GM23248 (cell line): ENCODE measurements around the gene PRDM16. TPM values are rescaled to one million over a fixed set of nuclear protein-coding genes. Genes with fewer than 3 reads are reported as not detected.

Experiments
- DNase-seq: peaks from one replicate; pipeline ENCODE4 v3.0.0-alpha.2; 2015
- H2AFZ ChIP-seq: fragments of 200-600 bp; sonication (generic); 2 replicates; pipeline ENCODE4 v1.6.1; 2016; ENCODE audit warnings: antibody characterized with exemption
- H3F3A ChIP-seq: fragments of 200-600 bp; sonication (generic); 2 replicates; pipeline ENCODE4 v1.6.1; 2016; ENCODE audit warnings: mild to moderate bottlenecking, antibody characterized with exemption, mixed run types; ENCODE audit not compliant: insufficient read depth
- H3K27ac ChIP-seq: fragments of 200-600 bp; sonication (generic); 2 replicates; pipeline ENCODE4 v1.5.1; 2016; ENCODE audit warnings: mild to moderate bottlenecking
- H3K27me3 ChIP-seq: fragments of 200-600 bp; sonication (generic); replicated peaks from 2 replicates; pipeline ENCODE4 v1.6.1; 2016; ENCODE audit warnings: mild to moderate bottlenecking; ENCODE audit not compliant: insufficient read depth
- H3K36me3 ChIP-seq: fragments of 200-600 bp; sonication (generic); 2 replicates; pipeline ENCODE4 v1.6.1; 2016; ENCODE audit warnings: low read depth, mild to moderate bottlenecking
- H3K4me1 ChIP-seq: fragments of 200-600 bp; sonication (generic); 2 replicates; pipeline ENCODE4 v1.6.1; 2016; ENCODE audit warnings: mild to moderate bottlenecking; ENCODE audit not compliant: insufficient read depth
- H3K4me2 ChIP-seq: fragments of 200-600 bp; sonication (generic); one replicate; pipeline ENCODE4 v1.6.1; 2016; ENCODE audit warnings: mild to moderate bottlenecking; ENCODE audit not compliant: unreplicated experiment
- H3K4me3 ChIP-seq: fragments of 200-600 bp; sonication (generic); 2 replicates; pipeline ENCODE4 v1.5.1; 2016; ENCODE audit warnings: mild to moderate bottlenecking
- H3K79me2 ChIP-seq: fragments of 200-600 bp; sonication (generic); 2 replicates; pipeline ENCODE4 v1.6.1; 2016; ENCODE audit warnings: mild to moderate bottlenecking; ENCODE audit not compliant: insufficient read depth
- H3K9ac ChIP-seq: fragments of 200-600 bp; sonication (generic); 2 replicates; pipeline ENCODE4 v1.6.1; 2016; ENCODE audit warnings: mild to moderate bottlenecking
- H3K9me2 ChIP-seq: fragments of 200-600 bp; sonication (generic); 2 replicates; pipeline ENCODE4 v1.6.1; 2016; ENCODE audit warnings: mixed run types, mild to moderate bottlenecking, moderate library complexity; ENCODE audit not compliant: insufficient read depth
- H3K9me3 ChIP-seq: fragments of 200-600 bp; sonication (generic); one replicate; pipeline ENCODE4 v1.6.1; 2017; ENCODE audit warnings: low read depth
- H4K20me1 ChIP-seq: fragments of 200-600 bp; sonication (generic); 2 replicates; pipeline ENCODE4 v1.6.0; 2016; ENCODE audit not compliant: insufficient read depth
- EZH2 ChIP-seq: fragments of 200-600 bp; sonication (generic); IDR thresholded peaks from 2 replicates; pipeline ENCODE4 v1.6.1; 2018; ENCODE audit warnings: antibody characterized with exemption, mild to moderate bottlenecking; ENCODE audit not compliant: insufficient read depth, poor library complexity, severe bottlenecking
- EZH2phosphoT487 ChIP-seq: fragments of 200-600 bp; sonication (generic); IDR thresholded peaks from 2 replicates; pipeline ENCODE4 v1.6.1; 2018; ENCODE audit warnings: antibody characterized with exemption, moderate library complexity, mild to moderate bottlenecking, low read depth; ENCODE audit not compliant: insufficient read depth
- WGBS, 2 experiments: methylation state at CpG; one replicate each; pipeline ENCODE4 v1.1.6; 2015 to 2017; ENCODE audit warnings: low lambda C conversion rate in 2 of 2, low coverage in 1 of 2; ENCODE audit errors: missing lambda C conversion rate in 2 of 2; 5-methylcytosine and 5-hydroxymethylcytosine counted together
- in situ Hi-C: fragments of 300-500 bp; cut with MboI; formaldehyde crosslinking; loops from 2 replicates; pipeline ENCODE4 v1.15.0; 2020
- polyA plus RNA-seq: library from polyadenylated mRNA; unstranded; fragments of >200 nt; fragmentation: Nextera tagmentation; extraction: Ambion mirVana; gene quantifications from 2 replicates; pipeline ENCODE4 v1.2.1, GENCODE V29; 2016
- total RNA-seq: library from RNA; depleted of rRNA; stranded (reverse); fragments of >200 nt; shearing (Covaris generic); gene quantifications from 2 replicates; pipeline ENCODE4 v1.2.3, GENCODE V29; 2014

PRDM16 gene
- total and polyA plus RNA-seq, 2 experiments from 2014 or later, result 0.18 TPM; not detected in 1

GRCh38 chr1:3454811-3455618 is 386.0 kb downstream of the PRDM16 start:
- H3K4me2 ChIP-seq, result no peak overlapping the region
- no peaks in the 10 kb centered on the region for H3K9me3 ChIP-seq
- peak; percentile 63 for TF ChIP-seq EZH2
- no peak for TF ChIP-seq EZH2phosphoT487
- H3K4me3 ChIP-seq, result peak overlapping the region; percentile 32; the same call in 1 of the 2 replicates
- no peaks in the 10 kb centered on the region for H3K9me2 ChIP-seq
- H3F3A ChIP-seq, result no peaks in the 10 kb centered on the region
- DNase-seq, result no peak
- H3K27ac ChIP-seq, result no peak overlapping the region
- H3K4me1 ChIP-seq, result no peaks in the 10 kb centered on the region
- no peaks in the 10 kb centered on the region for H3K79me2 ChIP-seq
- H3K27me3 ChIP-seq, result peaks cover 37% of the 10 kb centered on the region
- H4K20me1 ChIP-seq, result no peaks in the 10 kb centered on the region
- no peaks in the 10 kb centered on the region for H3K36me3 ChIP-seq
- WGBS, 2 experiments, result 14 to 24% methylated on average over 17 to 43 of the region's 46 CpGs
- no peak overlapping the region for H3K9ac ChIP-seq
- in situ Hi-C loops, result no loop called here
- no peak overlapping the region for H2AFZ ChIP-seq

GRCh38 chr1:3455670-3456448 is 386.9 kb downstream of the PRDM16 start:
- no peak overlapping the region for H3K9ac ChIP-seq
- no peak overlapping the region for H3K4me2 ChIP-seq
- H3K4me3 ChIP-seq, result no peak overlapping the region
- no peak for TF ChIP-seq EZH2phosphoT487
- TF ChIP-seq EZH2, result no peak
- 86% methylated on average over 17 to 18 of the region's 18 CpGs for WGBS, 2 experiments
- H2AFZ ChIP-seq, result no peak overlapping the region
- H3K79me2 ChIP-seq, result no peaks in the 10 kb centered on the region
- in situ Hi-C loops, result no loop called here
- no peaks in the 10 kb centered on the region for H3K9me3 ChIP-seq
- H3K27ac ChIP-seq, result no peak overlapping the region
- H3K4me1 ChIP-seq, result no peaks in the 10 kb centered on the region
- H3F3A ChIP-seq, result no peaks in the 10 kb centered on the region
- H3K27me3 ChIP-seq, result peaks cover 32% of the 10 kb centered on the region
- no peaks in the 10 kb centered on the region for H3K36me3 ChIP-seq
- no peaks in the 10 kb centered on the region for H4K20me1 ChIP-seq
- no peak for DNase-seq
- H3K9me2 ChIP-seq, result no peaks in the 10 kb centered on the region

- no peaks in the 10 kb centered on the region for H3K79me2 ChIP-seq
- no peak for DNase-seq
- no peaks in the 10 kb centered on the region for H3K9me2 ChIP-seq
- no peaks in the 10 kb centered on the region for H3K9me3 ChIP-seq
- H3K27me3 ChIP-seq, result peaks cover 26% of the 10 kb centered on the region
- 87 to 88% methylated on average over 12 of the region's 12 CpGs for WGBS, 2 experiments
- no peaks in the 10 kb centered on the region for H3K4me1 ChIP-seq
- H4K20me1 ChIP-seq, result no peaks in the 10 kb centered on the region
- no peak overlapping the region for H3K4me2 ChIP-seq
- no peaks in the 10 kb centered on the region for H3F3A ChIP-seq
- H3K36me3 ChIP-seq, result no peaks in the 10 kb centered on the region
- H3K27ac ChIP-seq, result no peak overlapping the region
- no peak overlapping the region for H3K9ac ChIP-seq
- H2AFZ ChIP-seq, result no peak overlapping the region
- no peak for TF ChIP-seq EZH2
- in situ Hi-C loops, result no loop called here
- H3K4me3 ChIP-seq, result no peak overlapping the region
These were observed 387.5 kb downstream of the PRDM16 start for GRCh38 chr1:3456449-3456963.

GRCh38 chr1:3456964-3457909 is 388.2 kb downstream of the PRDM16 start:
- H4K20me1 ChIP-seq, result no peaks in the 10 kb centered on the region
- H3K4me3 ChIP-seq, result no peak overlapping the region
- H3K4me2 ChIP-seq, result no peak overlapping the region
- H3K36me3 ChIP-seq, result no peaks in the 10 kb centered on the region
- H3K27ac ChIP-seq, result no peak overlapping the region
- WGBS, 2 experiments, result 82 to 85% methylated on average over 27 to 29 of the region's 29 CpGs
- no peak overlapping the region for H2AFZ ChIP-seq
- no peaks in the 10 kb centered on the region for H3K9me3 ChIP-seq
- no peaks in the 10 kb centered on the region for H3K4me1 ChIP-seq
- peaks cover 26% of the 10 kb centered on the region for H3K27me3 ChIP-seq
- no peak overlapping the region for H3K9ac ChIP-seq
- H3K79me2 ChIP-seq, result no peaks in the 10 kb centered on the region
- DNase-seq, result no peak
- no peaks in the 10 kb centered on the region for H3F3A ChIP-seq
- H3K9me2 ChIP-seq, result no peaks in the 10 kb centered on the region
- no peak for TF ChIP-seq EZH2phosphoT487
- no peak for TF ChIP-seq EZH2
- in situ Hi-C loops, result no loop called here
